IPS-20b (cell line): ENCODE measurements around the gene MT1B.
A peak's percentile ranks its signal among the peaks of the same experiment; 100 is the strongest.
"Not testable (repeated sequence)": the region's sequence is repeated elsewhere in the genome, so short reads cannot be mapped to it uniquely, and the experiment has no call there.

ENCODE experiments used
- H3K27ac ChIP-seq: one replicate; pipeline ENCODE4 v1.5.1; 2013; ENCODE audit warnings: low read length
- H3K27me3 ChIP-seq: 2 replicates; pipeline ENCODE4 v1.6.1; 2013; ENCODE audit warnings: mild to moderate bottlenecking, low read length, inconsistent platforms; ENCODE audit not compliant: insufficient read depth
- H3K36me3 ChIP-seq: 2 replicates; pipeline ENCODE4 v1.6.1; 2013; ENCODE audit warnings: low read depth, mild to moderate bottlenecking, inconsistent platforms, low read length, moderate library complexity; ENCODE audit not compliant: insufficient read depth
- H3K4me1 ChIP-seq: 2 replicates; pipeline ENCODE4 v1.6.1; 2013; ENCODE audit warnings: mild to moderate bottlenecking, control low read depth, inconsistent platforms, low read length, moderate library complexity; ENCODE audit not compliant: insufficient read depth
- H3K4me3 ChIP-seq: 2 replicates; pipeline ENCODE4 v1.5.1; 2013; ENCODE audit warnings: mild to moderate bottlenecking, low read length, inconsistent platforms
- H3K9ac ChIP-seq: 2 replicates; pipeline ENCODE4 v1.6.1; 2013; ENCODE audit warnings: low read depth, mild to moderate bottlenecking, inconsistent platforms, low read length, moderate library complexity
- H3K9me3 ChIP-seq: 2 replicates; pipeline ENCODE4 v1.6.1; 2013; ENCODE audit warnings: mild to moderate bottlenecking, low read depth, low read length, inconsistent platforms; ENCODE audit not compliant: insufficient read depth

MT1B gene

GRCh38 chr16:56664506-56664905 is 12.8 kb downstream of the MT1B start:
- Histone ChIP-seq H3K27me3 (peaks cover 100% of the 10 kb centered on the region), H3K36me3 (no peaks in the 10 kb centered on the region), H3K9me3 (no peaks in the 10 kb centered on the region; the same call in 1 of the 2 replicates), H3K4me1 (peaks cover 5% of the 10 kb centered on the region; the same call in 1 of the 2 replicates), H3K4me3 (no peak overlapping the region), H3K9ac (no peak overlapping the region), H3K27ac (no peak overlapping the region)

- not testable (repeated sequence) for H3K36me3 ChIP-seq, H3K9ac ChIP-seq, H3K27ac ChIP-seq, H3K4me3 ChIP-seq, H3K4me1 ChIP-seq, H3K9me3 ChIP-seq
- H3K27me3 ChIP-seq: peaks cover 100% of the 10 kb centered on the region
Measured at GRCh38 chr16:56665286-56666261, 13.9 kb downstream of the MT1B start.

GRCh38 chr16:56667581-56668571 is 16.2 kb downstream of the MT1B start, which contains the start of gene MT1G:
Gene MT1G (minus strand): TSS chr16:56668065. CDS start chr16:56667993, 72 bp downstream.
- H3K36me3 ChIP-seq: no peaks in the 10 kb centered on the region

GRCh38 chr16:56669005-56669839 is 17.5 kb downstream of the MT1B start, which contains the start of gene MT1H:
Gene MT1H (plus strand): TSS chr16:56669814. CDS start chr16:56669885, 71 bp downstream.
- Histone ChIP-seq H3K27ac (no peak within 1 kb of the TSS), H3K36me3 (no peaks in the 10 kb centered on the region), H3K9me3 (no peaks in the 10 kb centered on the region; the same call in 1 of the 2 replicates), H3K9ac (no peak within 1 kb of the TSS), H3K27me3 (peaks cover 100% of the 10 kb centered on the region), H3K4me1 (peaks cover 7% of the 10 kb centered on the region; the same call in 1 of the 2 replicates), H3K4me3 (peak within 1 kb of the TSS; percentile 48; the same call in 1 of the 2 replicates)

More at GRCh38 chr16:56667581-56668571, 16.2 kb downstream of the MT1B start, which contains the start of gene MT1G:
- Histone ChIP-seq H3K9me3 (no peaks in the 10 kb centered on the region; the same call in 1 of the 2 replicates), H3K4me3 (peak within 1 kb of the TSS; percentile 59; the same call in 1 of the 2 replicates), H3K27me3 (peaks cover 100% of the 10 kb centered on the region), H3K9ac (no peak within 1 kb of the TSS; the same call in 1 of the 2 replicates), H3K4me1 (peaks cover 5% of the 10 kb centered on the region; the same call in 1 of the 2 replicates), H3K27ac (no peak within 1 kb of the TSS)

GRCh38 chr16:56669840-56670619 is 18.3 kb downstream of the MT1B start:
- Histone ChIP-seq H3K36me3 (no peaks in the 10 kb centered on the region), H3K27ac (no peak overlapping the region), H3K9ac (no peak overlapping the region), H3K27me3 (peaks cover 100% of the 10 kb centered on the region), H3K9me3 (no peaks in the 10 kb centered on the region; the same call in 1 of the 2 replicates), H3K4me1 (peaks cover 8% of the 10 kb centered on the region), H3K4me3 (peak overlapping the region; percentile 48; the same call in 1 of the 2 replicates)

GRCh38 chr16:56670620-56670934 is 18.9 kb downstream of the MT1B start:
- H3K4me1 ChIP-seq: peaks cover 11% of the 10 kb centered on the region
- H3K27ac ChIP-seq: no peak overlapping the region
- H3K4me3 ChIP-seq: no peak overlapping the region
- H3K27me3 ChIP-seq: peaks cover 100% of the 10 kb centered on the region
- no peak overlapping the region for H3K9ac ChIP-seq
- H3K36me3 ChIP-seq: no peaks in the 10 kb centered on the region
- no peaks in the 10 kb centered on the region; the same call in 1 of the 2 replicates for H3K9me3 ChIP-seq

GRCh38 chr16:56671691-56672090 is 20.0 kb downstream of the MT1B start:
- H3K36me3 ChIP-seq, H3K4me3 ChIP-seq, H3K9me3 ChIP-seq, H3K9ac ChIP-seq, H3K27ac ChIP-seq: not testable (repeated sequence)
- Histone ChIP-seq H3K4me1 (peaks cover 11% of the 10 kb centered on the region), H3K27me3 (peaks cover 100% of the 10 kb centered on the region)

- H3K4me1 ChIP-seq: peaks cover 11% of the 10 kb centered on the region
- not testable (repeated sequence) for H3K9ac ChIP-seq, H3K4me3 ChIP-seq, H3K36me3 ChIP-seq, H3K27ac ChIP-seq, H3K9me3 ChIP-seq
- H3K27me3 ChIP-seq: peaks cover 100% of the 10 kb centered on the region
Measured at GRCh38 chr16:56672171-56672570, 20.5 kb downstream of the MT1B start.

GRCh38 chr16:56672761-56673536 is 21.3 kb downstream of the MT1B start:
- Histone ChIP-seq H3K27ac (no peak overlapping the region), H3K9ac (no peak overlapping the region), H3K4me3 (no peak overlapping the region), H3K4me1 (peaks cover 6% of the 10 kb centered on the region), H3K9me3 (no peaks in the 10 kb centered on the region; the same call in 1 of the 2 replicates), H3K36me3 (no peaks in the 10 kb centered on the region), H3K27me3 (peaks cover 100% of the 10 kb centered on the region)
